ENCODE results near the gene FBXO47.

FBXO47 gene

GRCh38 chr17:38970128-38970527 is 2.9 kb upstream of the FBXO47 start:
- TF ChIP-seq PKNOX1 (IDR thresholded peaks at IDR 0.05): no peak
- TF ChIP-seq SUZ12 (IDR thresholded peaks at IDR 0.05): no peak
- no peak for TF ChIP-seq FOXA1 (IDR thresholded peaks at IDR 0.05)
- TF ChIP-seq L3MBTL2 (conservative IDR thresholded peaks at IDR 0.05): no peak
- no peak for TF ChIP-seq SP1 (IDR thresholded peaks at IDR 0.05)
- no peak for TF ChIP-seq LEF1 (IDR thresholded peaks at IDR 0.05; ENCODE audit: borderline replicate concordance)
- TF ChIP-seq CTBP1 (IDR thresholded peaks at IDR 0.05; ENCODE audit: borderline replicate concordance): no peak
- no peak for TF ChIP-seq HDGF (IDR thresholded peaks at IDR 0.05; ENCODE audit: borderline replicate concordance)
- TF ChIP-seq TARDBP (IDR thresholded peaks at IDR 0.05): no peak
- TF ChIP-seq ELF4 (IDR thresholded peaks at IDR 0.05): no peak
- no peak for TF ChIP-seq FOXM1 (IDR thresholded peaks at IDR 0.05; ENCODE audit: borderline replicate concordance)
- TF ChIP-seq BHLHE40 (IDR thresholded peaks at IDR 0.05; ENCODE audit: borderline replicate concordance): no peak
- TF ChIP-seq ARNT (IDR thresholded peaks at IDR 0.05): no peak
- TF ChIP-seq NFRKB (IDR thresholded peaks at IDR 0.05): no peak
- TF ChIP-seq FOXK2 (IDR thresholded peaks at IDR 0.05): no peak
- CTCF ChIA-PET: interaction anchor here (0.6 kb wide), 2 partner anchors 13 to 76 kb away, joined by 3 read pairs; no protein-coding TSS in a partner anchor
- DNase-seq (ENCODE audit: extremely low spot score): no peak
- POLR2A ChIA-PET: no interaction called here

- DNase-seq (ENCODE audit: extremely low spot score): no peak
- ChIA-PET CTCF (interaction anchor here (0.9 kb wide), 1 partner anchor 20 kb away, joined by 3 read pairs; no protein-coding TSS in a partner anchor), POLR2A (no interaction called here)
- TF ChIP-seq SUZ12 (IDR thresholded peaks at IDR 0.05) (no peak), FOXA1 (IDR thresholded peaks at IDR 0.05) (no peak), L3MBTL2 (conservative IDR thresholded peaks at IDR 0.05) (no peak), HDGF (IDR thresholded peaks at IDR 0.05; ENCODE audit: borderline replicate concordance) (no peak), ARNT (IDR thresholded peaks at IDR 0.05) (no peak), BHLHE40 (IDR thresholded peaks at IDR 0.05; ENCODE audit: borderline replicate concordance) (no peak), PKNOX1 (IDR thresholded peaks at IDR 0.05) (no peak), FOXM1 (IDR thresholded peaks at IDR 0.05; ENCODE audit: borderline replicate concordance) (no peak), NFRKB (IDR thresholded peaks at IDR 0.05) (no peak), FOXK2 (IDR thresholded peaks at IDR 0.05) (no peak), SP1 (IDR thresholded peaks at IDR 0.05) (no peak)
Measured at GRCh38 chr17:38969281-38969680, 2.1 kb upstream of the FBXO47 start.

- TF ChIP-seq FOXM1 (IDR thresholded peaks at IDR 0.05; ENCODE audit: borderline replicate concordance): no peak
- no peak for TF ChIP-seq NFRKB (IDR thresholded peaks at IDR 0.05)
- TF ChIP-seq CTBP1 (IDR thresholded peaks at IDR 0.05; ENCODE audit: borderline replicate concordance): no peak
- TF ChIP-seq ARNT (IDR thresholded peaks at IDR 0.05): no peak
- TF ChIP-seq HDGF (IDR thresholded peaks at IDR 0.05; ENCODE audit: borderline replicate concordance): no peak
- no peak for TF ChIP-seq L3MBTL2 (conservative IDR thresholded peaks at IDR 0.05)
- no peak for TF ChIP-seq PKNOX1 (IDR thresholded peaks at IDR 0.05)
- no peak for TF ChIP-seq ZNF384 (IDR thresholded peaks at IDR 0.05)
- TF ChIP-seq BHLHE40 (IDR thresholded peaks at IDR 0.05; ENCODE audit: borderline replicate concordance): no peak
- TF ChIP-seq ELF4 (IDR thresholded peaks at IDR 0.05): no peak
- TF ChIP-seq LEF1 (IDR thresholded peaks at IDR 0.05; ENCODE audit: borderline replicate concordance): no peak
- no peak for TF ChIP-seq FOXA1 (IDR thresholded peaks at IDR 0.05)
- no peak for DNase-seq (ENCODE audit: extremely low spot score)
- CTCF ChIA-PET: no interaction called here
- POLR2A ChIA-PET: no interaction called here
Measured at GRCh38 chr17:38961413-38961812, 5.8 kb downstream of the FBXO47 start.

- DNase-seq (ENCODE audit: extremely low spot score): no peak
- ChIA-PET CTCF (no interaction called here), POLR2A (no interaction called here)
- no peak for TF ChIP-seq PKNOX1 (IDR thresholded peaks at IDR 0.05)
- no peak for TF ChIP-seq ZNF384 (IDR thresholded peaks at IDR 0.05)
- TF ChIP-seq L3MBTL2 (conservative IDR thresholded peaks at IDR 0.05): no peak
Measured at GRCh38 chr17:38960402-38960801, 6.8 kb downstream of the FBXO47 start.

- ChIA-PET POLR2A (no interaction called here), CTCF (no interaction called here)
- TF ChIP-seq FOXA1 (IDR thresholded peaks at IDR 0.05): no peak
- TF ChIP-seq SUZ12 (IDR thresholded peaks at IDR 0.05): no peak
- TF ChIP-seq FOXM1 (IDR thresholded peaks at IDR 0.05; ENCODE audit: borderline replicate concordance): no peak
- TF ChIP-seq L3MBTL2 (conservative IDR thresholded peaks at IDR 0.05): no peak
- TF ChIP-seq ELF4 (IDR thresholded peaks at IDR 0.05): no peak
- no peak for TF ChIP-seq CTBP1 (IDR thresholded peaks at IDR 0.05; ENCODE audit: borderline replicate concordance)
- TF ChIP-seq LEF1 (IDR thresholded peaks at IDR 0.05; ENCODE audit: borderline replicate concordance): no peak
- TF ChIP-seq TARDBP (IDR thresholded peaks at IDR 0.05): no peak
Measured at GRCh38 chr17:38959508-38959907, 7.7 kb downstream of the FBXO47 start.

GRCh38 chr17:38958756-38959155 is 8.4 kb downstream of the FBXO47 start:
- ChIA-PET POLR2A (interaction anchor here (1.1 kb wide), 1 partner anchor 241 kb away, joined by 3 read pairs; the partner anchor contains the start of gene RPL19), CTCF (no interaction called here)
- no peak for DNase-seq (ENCODE audit: extremely low spot score)
- no peak for TF ChIP-seq HDGF (IDR thresholded peaks at IDR 0.05; ENCODE audit: borderline replicate concordance)
- TF ChIP-seq CTBP1 (IDR thresholded peaks at IDR 0.05; ENCODE audit: borderline replicate concordance): no peak
- no peak for TF ChIP-seq TARDBP (IDR thresholded peaks at IDR 0.05)
- TF ChIP-seq ZNF384 (IDR thresholded peaks at IDR 0.05): no peak
- no peak for TF ChIP-seq SUZ12 (IDR thresholded peaks at IDR 0.05)
- no peak for TF ChIP-seq PKNOX1 (IDR thresholded peaks at IDR 0.05)
- no peak for TF ChIP-seq L3MBTL2 (conservative IDR thresholded peaks at IDR 0.05)
- no peak for TF ChIP-seq ARNT (IDR thresholded peaks at IDR 0.05)
- TF ChIP-seq FOXA1 (IDR thresholded peaks at IDR 0.05): no peak
- TF ChIP-seq ELF4 (IDR thresholded peaks at IDR 0.05): no peak
- TF ChIP-seq NFRKB (IDR thresholded peaks at IDR 0.05): no peak
- TF ChIP-seq BHLHE40 (IDR thresholded peaks at IDR 0.05; ENCODE audit: borderline replicate concordance): no peak
- TF ChIP-seq LEF1 (IDR thresholded peaks at IDR 0.05; ENCODE audit: borderline replicate concordance): no peak
- TF ChIP-seq FOXM1 (IDR thresholded peaks at IDR 0.05; ENCODE audit: borderline replicate concordance): no peak
- no peak for TF ChIP-seq FOXK2 (IDR thresholded peaks at IDR 0.05)

More at GRCh38 chr17:38959508-38959907, 7.7 kb downstream of the FBXO47 start:
- no peak for DNase-seq (ENCODE audit: extremely low spot score)

All from HEK293T (cell line).